HEK293 (cell line): ENCODE measurements around the gene SLC8A2.

Experiments
- GLI2 ChIP-seq: fragments of 450-650 bp; formaldehyde crosslinking; IDR thresholded peaks from 2 replicates; pipeline ENCODE4; 2017; ENCODE audit warnings: missing biosample characterization, missing genetic modification characterization, low read depth, borderline replicate concordance
- HOXC10 ChIP-seq: sonication (generic); formaldehyde crosslinking; IDR thresholded peaks from 2 replicates; pipeline ENCODE4 v1.8.1; 2023; ENCODE audit warnings: mild to moderate bottlenecking, missing genetic modification reagents
- KLF10 ChIP-seq: fragments of 450-650 bp; IDR thresholded peaks from 2 replicates; pipeline ENCODE4 v1.5.1; 2018; ENCODE audit warnings: missing biosample characterization, mild to moderate bottlenecking, missing genetic modification characterization
- KLF8 ChIP-seq: fragments of 450-650 bp; formaldehyde crosslinking; IDR thresholded peaks from 2 replicates; pipeline ENCODE4 v1.5.1; 2016; ENCODE audit warnings: missing biosample characterization, missing genetic modification characterization
- KLF9 ChIP-seq: fragments of 450-650 bp; formaldehyde crosslinking; IDR thresholded peaks from 2 replicates; pipeline ENCODE4 v1.5.1; 2016; ENCODE audit warnings: missing biosample characterization, missing genetic modification characterization, low read depth
- ZFP69B ChIP-seq: fragments of 450-650 bp; formaldehyde crosslinking; IDR thresholded peaks from 2 replicates; pipeline ENCODE4 v1.5.1; 2016; ENCODE audit warnings: missing biosample characterization, missing genetic modification characterization
- ZNF19 ChIP-seq: fragments of 450-650 bp; formaldehyde crosslinking; IDR thresholded peaks from 2 replicates; pipeline ENCODE4; 2016; ENCODE audit warnings: missing biosample characterization, missing genetic modification characterization, low read depth
- ZNF2 ChIP-seq: fragments of 450-650 bp; formaldehyde crosslinking; IDR thresholded peaks from 2 replicates; pipeline ENCODE4 v1.5.1; 2016; ENCODE audit warnings: missing biosample characterization, missing genetic modification characterization
- ZNF529 ChIP-seq: fragments of 450-650 bp; formaldehyde crosslinking; IDR thresholded peaks from 2 replicates; pipeline ENCODE4 v1.5.1; 2017; ENCODE audit warnings: missing genetic modification characterization, missing biosample characterization; ENCODE audit not compliant: insufficient replicate concordance
- ZNF544 ChIP-seq: fragments of 450-650 bp; formaldehyde crosslinking; IDR thresholded peaks from 2 replicates; pipeline ENCODE4 v1.5.0; 2017; ENCODE audit warnings: missing biosample characterization, missing genetic modification characterization
- ZNF555 ChIP-seq: fragments of 450-650 bp; formaldehyde crosslinking; conservative IDR thresholded peaks from 2 replicates; pipeline ENCODE4 v1.5.1; 2017; ENCODE audit warnings: missing biosample characterization, mild to moderate bottlenecking, missing genetic modification characterization, inconsistent platforms
- ZNF654 ChIP-seq: fragments of 450-650 bp; formaldehyde crosslinking; IDR thresholded peaks from 2 replicates; pipeline ENCODE4 v1.5.1; 2016; ENCODE audit warnings: low read depth, missing biosample characterization, missing genetic modification characterization
- ZNF76 ChIP-seq: fragments of 450-650 bp; formaldehyde crosslinking; IDR thresholded peaks from 2 replicates; pipeline ENCODE4; 2016; ENCODE audit warnings: low read depth, missing biosample characterization, missing genetic modification characterization, borderline replicate concordance
- ZNF791 ChIP-seq: fragments of 450-650 bp; formaldehyde crosslinking; IDR thresholded peaks from 2 replicates; pipeline ENCODE4 v1.5.1; 2016; ENCODE audit warnings: missing biosample characterization, missing genetic modification characterization
- ZSCAN30 ChIP-seq: fragments of 450-650 bp; IDR thresholded peaks from 2 replicates; pipeline ENCODE4 v1.5.1; 2018; ENCODE audit warnings: missing biosample characterization, mild to moderate bottlenecking, missing genetic modification characterization, moderate library complexity
- TF ChIP-seq, protein P1 (sequence below): fragments of 450-650 bp; formaldehyde crosslinking; IDR thresholded peaks from 2 replicates; pipeline ENCODE4 v1.5.1; 2016; ENCODE audit warnings: missing biosample characterization, missing genetic modification characterization
- TF ChIP-seq, protein P2 (sequence below): fragments of 450-650 bp; formaldehyde crosslinking; IDR thresholded peaks from 2 replicates; pipeline ENCODE4 v1.5.1; 2016; ENCODE audit warnings: missing biosample characterization, missing genetic modification characterization
- TF ChIP-seq, protein P3 (sequence below): fragments of 450-650 bp; formaldehyde crosslinking; IDR thresholded peaks from 2 replicates; pipeline ENCODE4 v1.5.1; 2016; ENCODE audit warnings: missing biosample characterization, missing genetic modification characterization
- TF ChIP-seq, protein P4 (sequence below): fragments of 450-650 bp; formaldehyde crosslinking; optimal IDR thresholded peaks from 2 replicates; pipeline ENCODE3; 2016; ENCODE audit warnings: missing biosample characterization, mild to moderate bottlenecking, missing genetic modification characterization
- TF ChIP-seq, protein P5 (sequence below): fragments of 450-650 bp; formaldehyde crosslinking; IDR thresholded peaks from 2 replicates; pipeline ENCODE4 v1.5.1; 2016; ENCODE audit warnings: missing biosample characterization, missing genetic modification characterization
- TF ChIP-seq, protein P6 (sequence below): fragments of 450-650 bp; IDR thresholded peaks from 2 replicates; pipeline ENCODE4 v1.5.1; 2018; ENCODE audit warnings: missing biosample characterization, missing genetic modification characterization
- TF ChIP-seq, protein P7 (sequence below): fragments of 450-650 bp; formaldehyde crosslinking; IDR thresholded peaks from 2 replicates; pipeline ENCODE4 v1.5.1; 2016; ENCODE audit warnings: missing biosample characterization, missing genetic modification characterization
- TF ChIP-seq, protein P8 (sequence below): fragments of 450-650 bp; formaldehyde crosslinking; IDR thresholded peaks from 2 replicates; pipeline ENCODE4 v1.5.1; 2017; ENCODE audit warnings: missing biosample characterization, missing genetic modification characterization

Gene SLC8A2

DNA sequence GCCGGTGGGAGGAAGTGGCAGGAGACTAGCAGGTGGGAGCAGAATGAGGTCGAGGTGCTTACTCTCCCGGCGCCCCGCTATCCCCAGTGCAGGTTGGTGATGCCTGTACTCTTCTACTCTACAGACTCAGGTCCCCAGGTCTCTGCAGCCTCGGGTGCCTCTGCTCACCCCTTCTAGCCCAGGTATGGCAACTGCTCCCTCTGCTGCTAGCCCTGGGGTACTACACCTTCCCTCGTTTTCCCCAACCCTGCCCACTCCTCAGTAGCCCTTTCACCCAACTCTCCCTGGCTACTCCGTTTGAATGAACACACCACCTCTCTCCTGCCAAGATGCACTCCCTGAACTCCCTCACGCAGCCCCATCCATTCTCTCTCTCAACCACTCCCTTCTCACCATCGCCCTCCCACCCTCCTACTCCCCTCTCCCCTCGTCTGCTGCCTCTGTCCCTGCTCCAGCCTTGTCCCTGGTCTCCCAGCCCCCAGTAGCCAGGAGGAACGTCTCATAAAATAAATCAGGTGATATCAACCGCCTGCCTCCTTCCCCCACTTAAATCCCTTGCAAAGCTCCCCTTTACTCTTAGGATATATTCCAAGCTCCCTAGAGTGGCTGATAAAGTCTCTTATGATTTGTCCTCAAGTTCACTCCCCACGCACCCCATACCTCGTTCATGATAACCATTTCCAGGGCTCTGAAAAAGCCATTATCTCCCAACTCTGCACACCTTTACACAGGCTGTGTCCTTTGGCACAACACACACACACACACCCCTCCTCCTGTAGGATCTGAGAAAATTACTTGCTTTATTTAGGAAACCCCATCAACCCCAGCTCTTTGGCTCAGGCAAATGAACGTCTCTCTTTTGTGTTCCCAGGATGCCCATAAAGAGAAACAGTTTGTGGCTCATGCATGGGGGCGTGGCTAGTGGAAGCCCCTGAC, 44.2 kb downstream of the SLC8A2 start (continued):
- peak; percentile 53 for TF ChIP-seq KLF9 (tag by site-specific recombination)
- TF ChIP-seq, protein P1, sequence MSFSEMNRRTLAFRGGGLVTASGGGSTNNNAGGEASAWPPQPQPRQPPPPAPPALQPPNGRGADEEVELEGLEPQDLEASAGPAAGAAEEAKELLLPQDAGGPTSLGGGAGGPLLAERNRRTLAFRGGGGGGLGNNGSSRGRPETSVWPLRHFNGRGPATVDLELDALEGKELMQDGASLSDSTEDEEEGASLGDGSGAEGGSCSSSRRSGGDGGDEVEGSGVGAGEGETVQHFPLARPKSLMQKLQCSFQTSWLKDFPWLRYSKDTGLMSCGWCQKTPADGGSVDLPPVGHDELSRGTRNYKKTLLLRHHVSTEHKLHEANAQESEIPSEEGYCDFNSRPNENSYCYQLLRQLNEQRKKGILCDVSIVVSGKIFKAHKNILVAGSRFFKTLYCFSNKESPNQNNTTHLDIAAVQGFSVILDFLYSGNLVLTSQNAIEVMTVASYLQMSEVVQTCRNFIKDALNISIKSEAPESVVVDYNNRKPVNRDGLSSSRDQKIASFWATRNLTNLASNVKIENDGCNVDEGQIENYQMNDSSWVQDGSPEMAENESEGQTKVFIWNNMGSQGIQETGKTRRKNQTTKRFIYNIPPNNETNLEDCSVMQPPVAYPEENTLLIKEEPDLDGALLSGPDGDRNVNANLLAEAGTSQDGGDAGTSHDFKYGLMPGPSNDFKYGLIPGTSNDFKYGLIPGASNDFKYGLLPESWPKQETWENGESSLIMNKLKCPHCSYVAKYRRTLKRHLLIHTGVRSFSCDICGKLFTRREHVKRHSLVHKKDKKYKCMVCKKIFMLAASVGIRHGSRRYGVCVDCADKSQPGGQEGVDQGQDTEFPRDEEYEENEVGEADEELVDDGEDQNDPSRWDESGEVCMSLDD, result peak; percentile 53; the same call in 1 of the 2 replicates
- peak; percentile 57 for TF ChIP-seq ZNF76 (tag by site-specific recombination)
- TF ChIP-seq ZNF555, result no peak
- TF ChIP-seq, protein P2, sequence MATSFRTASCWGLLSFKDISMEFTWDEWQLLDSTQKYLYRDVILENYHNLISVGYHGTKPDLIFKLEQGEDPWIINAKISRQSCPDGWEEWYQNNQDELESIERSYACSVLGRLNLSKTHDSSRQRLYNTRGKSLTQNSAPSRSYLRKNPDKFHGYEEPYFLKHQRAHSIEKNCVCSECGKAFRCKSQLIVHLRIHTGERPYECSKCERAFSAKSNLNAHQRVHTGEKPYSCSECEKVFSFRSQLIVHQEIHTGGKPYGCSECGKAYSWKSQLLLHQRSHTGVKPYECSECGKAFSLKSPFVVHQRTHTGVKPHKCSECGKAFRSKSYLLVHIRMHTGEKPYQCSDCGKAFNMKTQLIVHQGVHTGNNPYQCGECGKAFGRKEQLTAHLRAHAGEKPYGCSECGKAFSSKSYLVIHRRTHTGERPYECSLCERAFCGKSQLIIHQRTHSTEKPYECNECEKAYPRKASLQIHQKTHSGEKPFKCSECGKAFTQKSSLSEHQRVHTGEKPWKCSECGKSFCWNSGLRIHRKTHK, result no peak
- TF ChIP-seq ZNF529 (tag by site-specific recombination), result no peak
- no peak for TF ChIP-seq HOXC10
- peak; percentile 40 for TF ChIP-seq KLF8
- TF ChIP-seq, protein P3, sequence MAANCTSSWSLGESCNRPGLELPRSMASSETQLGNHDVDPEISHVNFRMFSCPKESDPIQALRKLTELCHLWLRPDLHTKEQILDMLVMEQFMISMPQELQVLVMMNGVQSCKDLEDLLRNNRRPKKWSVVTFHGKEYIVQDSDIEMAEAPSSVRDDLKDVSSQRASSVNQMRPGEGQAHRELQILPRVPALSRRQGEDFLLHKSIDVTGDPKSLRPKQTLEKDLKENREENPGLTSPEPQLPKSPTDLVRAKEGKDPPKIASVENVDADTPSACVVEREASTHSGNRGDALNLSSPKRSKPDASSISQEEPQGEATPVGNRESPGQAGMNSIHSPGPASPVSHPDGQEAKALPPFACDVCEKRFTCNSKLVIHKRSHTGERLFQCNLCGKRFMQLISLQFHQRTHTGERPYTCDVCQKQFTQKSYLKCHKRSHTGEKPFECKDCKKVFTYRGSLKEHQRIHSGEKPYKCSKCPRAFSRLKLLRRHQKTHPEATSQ (tag by site-specific recombination), result no peak
- no peak for TF ChIP-seq KLF10
- TF ChIP-seq, protein P4, sequence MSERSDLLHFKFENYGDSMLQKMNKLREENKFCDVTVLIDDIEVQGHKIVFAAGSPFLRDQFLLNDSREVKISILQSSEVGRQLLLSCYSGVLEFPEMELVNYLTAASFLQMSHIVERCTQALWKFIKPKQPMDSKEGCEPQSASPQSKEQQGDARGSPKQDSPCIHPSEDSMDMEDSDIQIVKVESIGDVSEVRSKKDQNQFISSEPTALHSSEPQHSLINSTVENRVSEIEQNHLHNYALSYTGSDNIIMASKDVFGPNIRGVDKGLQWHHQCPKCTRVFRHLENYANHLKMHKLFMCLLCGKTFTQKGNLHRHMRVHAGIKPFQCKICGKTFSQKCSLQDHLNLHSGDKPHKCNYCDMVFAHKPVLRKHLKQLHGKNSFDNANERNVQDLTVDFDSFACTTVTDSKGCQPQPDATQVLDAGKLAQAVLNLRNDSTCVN (tag by site-specific recombination), result no peak
- peak; percentile 63; the same call in 1 of the 2 replicates for TF ChIP-seq ZNF2 (tag by site-specific recombination)
- peak; percentile 71 for TF ChIP-seq ZNF654 (tag by site-specific recombination)
- no peak for TF ChIP-seq ZNF19 (tag by site-specific recombination)
- 0 out of 2 replicates have a peak, but pooled peaks have one; percentile 41 for TF ChIP-seq ZFP69B (tag by site-specific recombination)
- TF ChIP-seq, protein P5, sequence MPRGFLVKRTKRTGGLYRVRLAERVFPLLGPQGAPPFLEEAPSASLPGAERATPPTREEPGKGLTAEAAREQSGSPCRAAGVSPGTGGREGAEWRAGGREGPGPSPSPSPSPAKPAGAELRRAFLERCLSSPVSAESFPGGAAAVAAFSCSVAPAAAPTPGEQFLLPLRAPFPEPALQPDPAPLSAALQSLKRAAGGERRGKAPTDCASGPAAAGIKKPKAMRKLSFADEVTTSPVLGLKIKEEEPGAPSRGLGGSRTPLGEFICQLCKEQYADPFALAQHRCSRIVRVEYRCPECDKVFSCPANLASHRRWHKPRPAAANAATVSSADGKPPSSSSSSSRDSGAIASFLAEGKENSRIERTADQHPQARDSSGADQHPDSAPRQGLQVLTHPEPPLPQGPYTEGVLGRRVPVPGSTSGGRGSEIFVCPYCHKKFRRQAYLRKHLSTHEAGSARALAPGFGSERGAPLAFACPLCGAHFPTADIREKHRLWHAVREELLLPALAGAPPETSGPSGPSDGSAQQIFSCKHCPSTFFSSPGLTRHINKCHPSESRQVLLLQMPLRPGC, result no peak
- no peak for TF ChIP-seq ZNF791
- TF ChIP-seq, protein P6, sequence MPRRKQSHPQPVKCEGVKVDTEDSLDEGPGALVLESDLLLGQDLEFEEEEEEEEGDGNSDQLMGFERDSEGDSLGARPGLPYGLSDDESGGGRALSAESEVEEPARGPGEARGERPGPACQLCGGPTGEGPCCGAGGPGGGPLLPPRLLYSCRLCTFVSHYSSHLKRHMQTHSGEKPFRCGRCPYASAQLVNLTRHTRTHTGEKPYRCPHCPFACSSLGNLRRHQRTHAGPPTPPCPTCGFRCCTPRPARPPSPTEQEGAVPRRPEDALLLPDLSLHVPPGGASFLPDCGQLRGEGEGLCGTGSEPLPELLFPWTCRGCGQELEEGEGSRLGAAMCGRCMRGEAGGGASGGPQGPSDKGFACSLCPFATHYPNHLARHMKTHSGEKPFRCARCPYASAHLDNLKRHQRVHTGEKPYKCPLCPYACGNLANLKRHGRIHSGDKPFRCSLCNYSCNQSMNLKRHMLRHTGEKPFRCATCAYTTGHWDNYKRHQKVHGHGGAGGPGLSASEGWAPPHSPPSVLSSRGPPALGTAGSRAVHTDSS (tag by site-specific recombination), result no peak
- no peak for TF ChIP-seq GLI2 (tag by site-specific recombination)
- TF ChIP-seq ZNF544 (tag by site-specific recombination), result no peak
- TF ChIP-seq, protein P7, sequence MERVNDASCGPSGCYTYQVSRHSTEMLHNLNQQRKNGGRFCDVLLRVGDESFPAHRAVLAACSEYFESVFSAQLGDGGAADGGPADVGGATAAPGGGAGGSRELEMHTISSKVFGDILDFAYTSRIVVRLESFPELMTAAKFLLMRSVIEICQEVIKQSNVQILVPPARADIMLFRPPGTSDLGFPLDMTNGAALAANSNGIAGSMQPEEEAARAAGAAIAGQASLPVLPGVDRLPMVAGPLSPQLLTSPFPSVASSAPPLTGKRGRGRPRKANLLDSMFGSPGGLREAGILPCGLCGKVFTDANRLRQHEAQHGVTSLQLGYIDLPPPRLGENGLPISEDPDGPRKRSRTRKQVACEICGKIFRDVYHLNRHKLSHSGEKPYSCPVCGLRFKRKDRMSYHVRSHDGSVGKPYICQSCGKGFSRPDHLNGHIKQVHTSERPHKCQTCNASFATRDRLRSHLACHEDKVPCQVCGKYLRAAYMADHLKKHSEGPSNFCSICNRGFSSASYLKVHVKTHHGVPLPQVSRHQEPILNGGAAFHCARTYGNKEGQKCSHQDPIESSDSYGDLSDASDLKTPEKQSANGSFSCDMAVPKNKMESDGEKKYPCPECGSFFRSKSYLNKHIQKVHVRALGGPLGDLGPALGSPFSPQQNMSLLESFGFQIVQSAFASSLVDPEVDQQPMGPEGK (tag by site-specific recombination), result peak; percentile 80
- TF ChIP-seq, protein P8, sequence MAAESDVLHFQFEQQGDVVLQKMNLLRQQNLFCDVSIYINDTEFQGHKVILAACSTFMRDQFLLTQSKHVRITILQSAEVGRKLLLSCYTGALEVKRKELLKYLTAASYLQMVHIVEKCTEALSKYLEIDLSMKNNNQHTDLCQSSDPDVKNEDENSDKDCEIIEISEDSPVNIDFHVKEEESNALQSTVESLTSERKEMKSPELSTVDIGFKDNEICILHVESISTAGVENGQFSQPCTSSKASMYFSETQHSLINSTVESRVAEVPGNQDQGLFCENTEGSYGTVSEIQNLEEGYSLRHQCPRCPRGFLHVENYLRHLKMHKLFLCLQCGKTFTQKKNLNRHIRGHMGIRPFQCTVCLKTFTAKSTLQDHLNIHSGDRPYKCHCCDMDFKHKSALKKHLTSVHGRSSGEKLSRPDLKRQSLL (tag by site-specific recombination), result no peak; the same call in 1 of the 2 replicates
- no peak for TF ChIP-seq ZSCAN30
- TF ChIP-seq, all 188 proteins: peak for 48
